Measurements from ENCODE around the gene SPTBN4.
"Not testable (repeated sequence)": the region's sequence is repeated elsewhere in the genome, so short reads cannot be mapped to it uniquely, and the experiment has no call there.

The SPTBN4 gene
- 0 to 0.61 (median 0.43) reads per million in 4 donors for total RNA-seq

DNA sequence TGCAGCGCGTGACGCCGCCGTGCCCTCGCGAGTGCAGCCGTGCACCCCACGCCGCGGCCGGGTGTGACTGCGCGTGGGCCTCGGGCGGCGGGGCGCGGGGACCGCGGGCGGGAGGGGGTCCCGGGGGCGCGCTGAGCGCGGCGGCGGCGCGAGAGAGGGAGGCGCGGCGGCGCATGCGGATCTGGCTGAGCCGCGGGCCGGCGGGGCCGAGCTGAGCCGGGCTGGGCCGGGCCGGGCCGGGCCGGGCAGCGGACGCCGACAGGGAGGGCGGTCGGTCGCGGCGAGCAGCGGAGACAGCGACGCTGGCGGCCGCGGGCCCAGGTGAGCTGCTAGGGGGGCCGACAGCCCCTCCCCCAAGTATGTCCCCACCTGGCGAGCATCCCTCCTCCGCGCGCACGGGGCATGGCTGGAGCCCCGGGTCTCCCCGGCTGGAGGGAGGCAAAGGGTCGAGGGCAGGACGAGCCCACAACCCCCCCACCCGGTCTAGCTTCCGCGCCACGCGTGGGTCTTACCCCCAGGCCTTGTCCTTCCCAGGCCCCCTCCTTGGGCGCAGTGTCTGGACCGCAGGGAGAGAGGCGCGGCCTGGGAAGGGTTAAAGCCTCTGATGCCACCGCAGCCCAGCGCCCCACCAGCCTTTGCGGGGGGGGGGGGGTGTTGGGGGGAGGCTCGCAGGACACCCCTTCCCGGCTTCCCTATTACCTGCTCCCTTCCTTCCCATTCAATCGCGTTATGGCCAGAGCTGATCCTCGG, at the start of gene SPTBN4:
TSS of gene SPTBN4 (plus strand) at position 17 of the 750 bp plus-strand sequence. CDS start 5,621 bp downstream, outside the sequence.
- DNase-seq = peak in 1 of 5 donors; percentile 21

GRCh38 chr19:40417643-40417981, 49.2 kb upstream of the SPTBN4 start:
- no peak for DNase-seq

GRCh38 chr19:40418040-40418439, 48.8 kb upstream of the SPTBN4 start:
- DNase-seq = no peak

DNA sequence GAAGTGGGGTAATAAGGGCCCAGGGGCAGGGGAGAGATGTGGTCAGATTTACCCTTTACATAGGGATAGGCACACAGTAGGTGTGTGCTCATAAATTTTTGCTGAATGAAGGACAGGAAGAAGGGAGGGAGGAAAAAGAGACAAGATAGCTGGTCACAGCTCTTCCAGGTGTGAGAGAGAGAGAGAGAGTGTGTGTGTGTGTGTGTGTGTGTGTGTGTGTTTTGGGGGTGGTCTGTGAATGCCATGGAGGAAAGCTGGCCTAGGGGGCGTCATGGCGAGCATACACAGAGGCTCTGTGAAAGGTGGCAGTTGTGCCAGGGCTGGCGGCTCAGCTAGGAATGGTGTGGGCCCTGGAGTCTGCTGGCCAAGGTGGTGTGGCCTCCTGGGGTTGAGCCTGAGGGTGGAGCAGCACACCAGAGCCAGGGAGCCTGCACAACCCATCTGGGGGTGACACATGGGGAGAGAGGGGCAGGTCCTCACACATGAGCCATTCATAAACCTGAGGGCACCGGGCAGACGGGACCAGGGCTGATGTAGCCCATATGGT, 47.7 kb upstream of the SPTBN4 start:
- no peak for DNase-seq

- no peak for DNase-seq
These were observed 47.0 kb upstream of the SPTBN4 start for GRCh38 chr19:40419780-40420179.

GRCh38 chr19:40420451-40420765, 46.4 kb upstream of the SPTBN4 start:
- no peak for DNase-seq

GRCh38 chr19:40420766-40421765, 45.7 kb upstream of the SPTBN4 start:
- peak; percentile 48 to 81 (median 61) for DNase-seq

GRCh38 chr19:40421993-40422747, 44.6 kb upstream of the SPTBN4 start:
- no peak for DNase-seq

DNA sequence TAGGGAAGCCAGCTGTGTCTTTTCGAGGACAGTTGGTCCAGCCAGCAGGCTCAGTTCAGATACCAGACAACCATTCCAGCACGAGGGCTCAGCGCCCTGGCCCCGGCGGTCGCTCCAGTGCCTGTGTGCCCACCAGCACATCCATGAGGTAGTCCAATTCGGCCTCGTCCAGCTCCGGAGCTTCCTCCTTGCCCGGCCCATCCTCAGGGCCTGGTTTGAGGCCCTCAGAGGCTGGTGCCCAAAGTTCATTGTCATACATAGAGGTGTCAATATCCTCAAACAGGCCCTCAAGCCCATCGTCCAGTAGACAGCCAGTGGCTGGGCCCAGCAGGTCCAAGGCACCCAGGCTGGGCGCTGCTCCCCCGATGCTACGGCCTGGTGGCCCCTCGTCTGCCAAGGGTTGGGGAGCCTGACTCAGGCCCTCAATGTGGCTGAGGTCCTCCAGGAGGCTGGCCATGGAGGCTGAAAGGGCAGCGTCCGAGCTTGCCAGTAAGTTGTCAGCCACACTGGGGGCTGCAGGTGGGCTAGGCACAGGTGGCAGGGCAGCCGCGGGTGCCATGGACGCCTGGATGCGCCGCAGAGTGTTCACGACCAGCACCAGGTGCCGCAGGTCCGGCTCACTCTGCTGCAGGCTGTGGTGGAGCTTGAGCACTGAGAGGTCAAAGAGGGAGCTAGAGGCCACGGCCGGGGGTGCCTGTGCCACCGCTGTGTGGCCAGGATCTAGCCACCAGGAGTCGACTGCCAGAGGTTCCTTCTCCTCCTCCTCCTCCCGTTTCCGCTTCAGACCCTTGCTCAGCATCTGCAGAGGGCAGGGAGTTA, 43.8 kb upstream of the SPTBN4 start:
- DNase-seq = no peak

GRCh38 chr19:40423938-40424337, 42.9 kb upstream of the SPTBN4 start:
- no peak for DNase-seq

GRCh38 chr19:40424637-40425449, 42.0 kb upstream of the SPTBN4 start:
- DNase-seq = peak in 1 of 5 donors; percentile 34

GRCh38 chr19:40425450-40426287, 41.1 kb upstream of the SPTBN4 start, which contains the start of gene SERTAD1:
SERTAD1 (minus strand) TSS chr19:40425992; CDS start chr19:40423546, 2,446 bp downstream.
- DNase-seq = peak; percentile 100

GRCh38 chr19:40428197-40428596, 38.6 kb upstream of the SPTBN4 start:
- not testable (repeated sequence) for DNase-seq

GRCh38 chr19:40430242-40430641, 36.6 kb upstream of the SPTBN4 start:
- not testable (repeated sequence) for DNase-seq

DNA sequence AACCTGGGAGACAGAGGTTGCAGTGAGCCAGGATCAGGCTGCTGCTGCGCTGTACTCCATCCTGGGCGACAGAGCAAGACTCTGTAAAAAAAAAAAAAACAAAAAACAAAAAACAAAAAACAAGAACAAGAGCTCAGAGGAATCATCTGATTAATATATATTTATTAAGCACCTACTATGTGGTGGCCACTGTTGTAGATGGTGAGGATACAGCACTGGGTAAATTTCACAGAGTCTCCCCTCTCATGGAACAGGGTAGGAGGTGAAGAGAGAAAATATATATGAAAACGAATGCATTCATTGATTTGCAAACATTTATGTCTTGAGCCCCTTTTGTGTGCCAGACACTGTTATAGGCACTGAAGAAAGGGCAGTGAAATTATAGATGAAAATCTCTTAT, 35.1 kb upstream of the SPTBN4 start:
- DNase-seq = no peak

- DNase-seq = not testable (repeated sequence)
These were observed 34.0 kb upstream of the SPTBN4 start for GRCh38 chr19:40432760-40433159.

DNA sequence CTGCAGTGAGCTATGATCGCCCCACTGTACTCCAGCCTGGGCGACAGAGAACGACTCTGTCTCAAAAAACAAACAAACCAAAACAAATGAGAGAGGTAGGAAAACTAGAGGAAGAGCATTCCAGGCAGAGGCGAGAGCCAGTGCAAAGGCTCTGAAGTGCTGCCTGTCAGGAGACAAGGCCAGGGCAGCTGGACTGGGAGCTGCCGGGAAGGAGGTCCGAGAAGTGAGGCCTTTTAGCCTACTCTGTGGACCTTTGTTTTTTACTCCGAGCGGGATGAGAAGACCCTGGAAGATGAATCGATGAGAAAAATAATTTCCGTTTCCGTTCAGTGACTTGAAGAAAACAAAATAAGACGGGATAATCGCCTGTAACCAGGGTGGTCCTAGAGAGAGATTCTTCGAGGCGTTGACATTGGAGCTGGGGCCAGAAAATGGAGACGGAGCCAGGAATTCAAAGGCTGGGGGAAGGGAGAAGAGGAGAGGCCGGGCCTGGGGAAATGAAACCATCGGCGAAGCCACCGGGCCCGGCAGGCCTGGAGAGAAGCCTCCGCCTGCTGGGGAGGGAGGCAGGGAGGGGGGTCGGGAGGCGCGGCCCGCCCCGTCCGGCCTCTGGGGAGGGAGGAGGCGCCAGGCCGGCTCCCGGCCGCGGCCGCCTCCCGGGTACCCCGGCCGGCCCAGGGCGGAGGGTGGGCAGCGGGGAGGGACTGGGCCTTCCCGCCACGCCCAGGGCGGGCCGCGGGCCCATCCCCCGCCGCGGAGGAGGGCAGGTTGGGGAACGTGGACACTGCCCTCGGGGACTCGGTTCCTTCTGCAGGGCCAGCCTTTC, 33.2 kb upstream of the SPTBN4 start:
- DNase-seq = peak; percentile 36 to 58 (median 47)

DNA sequence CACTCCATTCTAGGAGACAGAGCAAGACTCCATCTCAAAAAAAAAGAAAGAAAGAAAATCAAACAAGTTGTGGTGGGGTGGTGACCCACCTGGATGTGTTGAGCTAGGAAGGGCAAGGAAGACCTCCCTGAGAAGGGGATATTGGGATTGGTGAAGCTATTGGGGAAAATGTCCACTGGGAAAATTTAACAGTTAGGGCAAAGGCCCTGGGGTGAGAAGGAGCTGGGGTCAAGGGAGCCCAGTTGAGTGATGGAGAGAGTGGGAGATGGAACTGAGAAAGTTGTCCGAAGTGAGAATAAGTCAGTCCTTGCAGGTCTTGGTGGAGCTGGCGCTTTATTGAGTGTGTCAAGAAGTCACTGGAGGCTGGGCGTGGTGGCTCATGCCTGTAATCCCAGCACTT, 28.5 kb upstream of the SPTBN4 start:
- no peak for DNase-seq
